ENCODE data around the gene HECTD2.

- TF ChIP-seq CTCF (conservative IDR thresholded peaks at IDR 0.05) (no peak), ZFX (IDR thresholded peaks at IDR 0.05) (no peak)
Measured at GRCh38 chr10:91472911-91473310, 62.8 kb downstream of the HECTD2 start.
